Fibroblast of skin of back (primary cell): ENCODE results near the gene UPB1.

Experiments used
- DNase-seq: peaks from one replicate; pipeline ENCODE4 v3.0.0-alpha.2; 2013

The UPB1 gene

GRCh38 chr22:24566899-24567511 is 71.9 kb downstream of the UPB1 start:
- DNase-seq, result no peak

- DNase-seq, result no peak
Observed at GRCh38 chr22:24567668-24568067, 72.5 kb downstream of the UPB1 start.

- DNase-seq, result no peak
Observed at GRCh38 chr22:24571266-24571665, 76.1 kb downstream of the UPB1 start.

GRCh38 chr22:24576778-24577177 is 81.6 kb downstream of the UPB1 start:
- no peak for DNase-seq
